Adrenal gland (tissue), 5 donors: ENCODE measurements around the gene SNX9.

Experiments
- POLR2A ChIP-seq, 2 donors: fragments of 450-650 bp; IDR thresholded peaks; one replicate each; pipeline ENCODE4 v1.6.1; 2017; ENCODE audit warnings: antibody characterized with exemption in 2 of 2, mild to moderate bottlenecking in 2 of 2, moderate library complexity in 1 of 2
- TF ChIP-seq, protein P1 (sequence below), 6 experiments: fragments of 450-650 bp in 4 of 6; fragments of 200-600 bp in 2 of 6; sonication (generic) in 1 of 6; IDR thresholded peaks; 1 replicate in 5 of 6; 2 replicates in 1 of 6; pipeline versions ENCODE4 v1.5.1 to v1.8.0; 2016 to 2021; ENCODE audit warnings: antibody characterized with exemption in 6 of 6, mild to moderate bottlenecking in 2 of 6, moderate library complexity in 1 of 6
- donor health status: DM: no; HTN: no; CAD: no.

DNA sequence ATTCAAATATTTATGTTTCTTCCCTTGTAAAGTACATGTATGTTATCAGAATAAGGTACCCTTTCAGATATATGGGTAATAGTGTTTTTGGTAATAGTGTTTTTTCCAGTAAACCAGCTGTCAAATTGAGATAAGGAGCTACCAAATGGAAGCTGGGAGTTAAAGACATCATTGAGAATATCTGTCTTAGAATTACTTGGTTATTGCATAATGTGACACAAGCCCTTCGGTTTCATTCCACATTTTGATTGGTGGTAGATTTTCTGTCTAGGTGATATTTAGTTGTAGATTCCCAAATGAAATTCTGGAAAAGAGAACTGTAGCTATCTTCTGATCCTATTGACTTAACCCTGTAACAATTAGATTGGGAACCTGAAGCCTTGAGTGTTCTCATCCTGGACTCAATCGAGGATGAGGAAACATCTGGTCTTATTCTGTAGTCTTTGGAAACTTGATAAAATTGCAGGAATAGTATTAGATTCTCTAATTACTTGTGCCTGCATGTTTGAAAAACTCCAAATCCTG is 83.6 kb downstream of the SNX9 start:
- TF ChIP-seq, protein P1, sequence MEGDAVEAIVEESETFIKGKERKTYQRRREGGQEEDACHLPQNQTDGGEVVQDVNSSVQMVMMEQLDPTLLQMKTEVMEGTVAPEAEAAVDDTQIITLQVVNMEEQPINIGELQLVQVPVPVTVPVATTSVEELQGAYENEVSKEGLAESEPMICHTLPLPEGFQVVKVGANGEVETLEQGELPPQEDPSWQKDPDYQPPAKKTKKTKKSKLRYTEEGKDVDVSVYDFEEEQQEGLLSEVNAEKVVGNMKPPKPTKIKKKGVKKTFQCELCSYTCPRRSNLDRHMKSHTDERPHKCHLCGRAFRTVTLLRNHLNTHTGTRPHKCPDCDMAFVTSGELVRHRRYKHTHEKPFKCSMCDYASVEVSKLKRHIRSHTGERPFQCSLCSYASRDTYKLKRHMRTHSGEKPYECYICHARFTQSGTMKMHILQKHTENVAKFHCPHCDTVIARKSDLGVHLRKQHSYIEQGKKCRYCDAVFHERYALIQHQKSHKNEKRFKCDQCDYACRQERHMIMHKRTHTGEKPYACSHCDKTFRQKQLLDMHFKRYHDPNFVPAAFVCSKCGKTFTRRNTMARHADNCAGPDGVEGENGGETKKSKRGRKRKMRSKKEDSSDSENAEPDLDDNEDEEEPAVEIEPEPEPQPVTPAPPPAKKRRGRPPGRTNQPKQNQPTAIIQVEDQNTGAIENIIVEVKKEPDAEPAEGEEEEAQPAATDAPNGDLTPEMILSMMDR (IDR thresholded peaks at IDR 0.05): no peak
- TF ChIP-seq POLR2A (IDR thresholded peaks at IDR 0.05): no peak
